GM18858 (cell line): ENCODE data around the gene CLEC16A.

Source experiments
- ATAC-seq: cut with Tn5 transposase; IDR thresholded peaks from one replicate; pipeline ENCODE4 v1.9.1; 2021; ENCODE audit not compliant: unreplicated experiment

Gene CLEC16A

DNA sequence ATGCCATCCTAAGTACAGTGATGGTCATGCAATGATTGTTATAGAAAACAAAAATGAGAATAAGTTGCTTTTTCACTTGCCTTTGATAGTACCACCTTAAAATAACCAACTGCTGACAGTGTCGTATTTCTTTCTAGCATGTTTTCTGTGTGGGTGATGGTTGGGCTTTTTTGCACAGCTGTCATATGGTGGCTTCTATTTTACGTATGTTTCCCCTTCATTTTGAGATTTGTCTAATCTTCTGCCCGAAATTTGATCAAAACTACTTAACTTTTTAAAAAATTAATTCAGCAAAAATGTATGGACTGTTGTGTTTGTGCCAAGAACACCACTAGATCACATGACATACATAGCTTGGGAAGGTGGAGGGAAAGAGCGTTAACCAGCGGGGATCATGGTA is 90.7 kb downstream of the CLEC16A start:
- ATAC-seq: no peak

DNA sequence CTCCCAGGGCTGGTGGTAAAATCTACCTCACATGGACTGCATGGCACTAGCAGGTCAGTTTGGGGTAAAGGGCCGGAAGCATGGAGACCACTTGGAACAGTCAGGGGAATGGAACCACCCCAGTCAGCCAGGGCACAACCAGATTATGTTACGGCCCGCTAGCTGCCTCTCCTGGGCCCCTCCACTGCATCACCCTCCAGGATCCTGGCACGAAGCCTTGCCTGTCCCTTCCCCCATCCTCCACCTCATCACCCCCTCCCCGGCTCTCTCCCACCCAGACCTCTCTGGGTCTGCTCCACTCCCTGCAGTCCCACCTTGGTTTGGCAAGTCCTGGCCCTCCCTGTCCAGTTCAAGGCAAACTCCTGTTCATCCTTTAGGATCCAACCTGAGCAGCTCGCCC is 91.7 kb downstream of the CLEC16A start:
- ATAC-seq: no peak

GRCh38 chr16:11036868-11037410 is 92.6 kb downstream of the CLEC16A start:
- no peak for ATAC-seq

DNA sequence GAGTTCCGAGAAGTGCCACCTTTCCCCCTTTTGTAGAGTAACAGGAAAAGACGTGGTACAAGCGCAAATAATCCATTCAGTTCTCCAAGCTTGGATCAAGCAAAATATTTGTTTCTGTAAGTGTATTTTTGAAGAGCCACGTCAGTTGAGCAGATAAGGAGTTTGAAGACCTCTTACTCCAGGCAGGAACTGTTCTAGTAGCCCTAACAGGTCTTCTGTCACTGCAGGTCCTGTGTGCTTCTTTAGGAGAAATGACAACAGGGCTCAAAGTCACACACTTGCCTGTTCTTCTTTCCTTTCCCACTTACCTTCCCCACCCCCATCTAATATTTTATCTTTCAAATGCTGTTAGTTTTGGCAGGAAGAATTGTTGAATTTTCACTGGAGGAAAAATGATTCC is 93.9 kb downstream of the CLEC16A start:
- no peak for ATAC-seq

DNA sequence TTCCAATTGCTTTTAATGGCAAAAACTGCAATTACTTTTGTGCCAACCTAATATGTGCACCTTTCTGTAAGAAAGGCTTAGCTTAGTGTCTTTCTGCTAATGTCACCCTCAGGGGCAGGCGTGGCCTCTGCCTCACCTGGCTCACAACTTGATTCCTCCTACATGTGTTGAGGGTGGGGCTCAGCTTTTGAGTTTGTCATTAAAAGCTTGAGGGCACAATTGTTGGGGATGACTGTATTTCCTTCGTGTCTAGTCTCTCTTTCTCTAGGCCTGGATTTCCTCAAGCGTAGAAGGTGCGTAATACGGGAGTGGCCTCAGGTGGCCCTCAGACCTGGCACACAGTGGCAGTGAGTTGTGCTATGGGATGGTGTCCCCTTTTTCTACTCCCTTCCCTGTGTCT is 94.4 kb downstream of the CLEC16A start:
- ATAC-seq: no peak

- no peak for ATAC-seq
Measured at GRCh38 chr16:11039726-11040125, 95.4 kb downstream of the CLEC16A start.

DNA sequence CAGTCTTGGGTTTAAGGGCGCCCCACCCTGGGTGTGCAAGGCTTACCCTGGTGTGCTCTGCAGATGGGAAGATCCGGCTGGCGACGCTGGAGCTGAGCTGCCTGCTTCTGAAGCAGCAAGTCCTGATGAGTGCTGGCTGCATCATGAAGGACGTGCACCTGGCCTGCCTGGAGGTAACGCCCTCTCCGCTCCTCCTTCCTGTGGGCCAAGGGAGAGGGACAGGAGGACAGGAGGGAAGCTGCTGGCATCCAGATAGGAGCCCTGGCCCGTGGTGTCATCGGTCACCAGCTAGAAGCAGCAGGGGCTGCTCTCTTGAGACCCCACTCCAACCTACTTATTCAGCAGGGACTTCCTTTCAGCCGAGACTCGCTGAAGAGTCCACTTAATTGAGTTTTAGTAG is 97.8 kb downstream of the CLEC16A start:
- ATAC-seq: no peak

DNA sequence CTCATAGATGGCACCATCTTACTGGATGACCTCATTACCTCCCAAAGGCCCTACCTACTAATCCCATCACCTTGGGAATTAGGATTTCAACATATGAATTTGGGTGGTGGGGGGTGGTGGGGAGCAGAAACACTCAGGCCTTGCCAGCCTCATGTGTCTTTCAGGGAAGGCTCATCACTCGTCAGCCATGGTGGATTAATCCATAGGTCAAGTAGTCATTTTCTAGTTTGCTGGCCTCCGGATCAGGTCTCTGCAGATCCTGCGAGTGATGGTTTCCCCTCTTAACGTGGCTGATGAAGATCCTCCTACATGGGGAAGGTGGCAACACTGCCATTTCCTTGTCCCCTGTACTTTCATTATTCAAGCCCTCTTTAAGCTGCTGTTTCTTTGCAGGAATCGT is 101.1 kb downstream of the CLEC16A start:
- no peak for ATAC-seq

- ATAC-seq: no peak
Measured at GRCh38 chr16:11045846-11046245, 101.5 kb downstream of the CLEC16A start.

DNA sequence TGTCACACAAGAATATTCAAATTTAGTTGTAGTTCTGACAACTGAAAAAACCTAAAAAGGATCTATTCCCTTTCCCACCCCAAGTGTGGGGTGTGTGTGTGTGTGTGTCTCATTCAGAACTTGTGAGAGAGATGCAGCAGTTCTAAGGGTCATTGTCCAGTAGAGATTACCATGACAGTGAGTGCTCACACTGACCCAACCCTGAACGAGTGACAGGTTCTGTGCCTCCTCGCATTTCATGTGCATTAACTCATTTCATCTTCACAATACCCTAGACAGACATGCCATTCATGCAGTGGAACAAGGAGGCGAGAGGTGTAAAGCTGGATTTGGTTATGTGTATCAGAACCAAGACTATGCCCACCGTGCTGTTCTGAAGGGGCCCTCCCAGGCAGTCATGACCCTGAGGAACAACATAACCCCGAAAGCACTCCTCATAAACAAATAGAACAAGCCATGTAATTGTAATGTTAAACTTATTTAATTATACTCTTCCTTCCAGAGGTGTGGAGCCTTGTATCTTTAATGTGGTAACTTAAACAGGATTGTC is 102.1 kb downstream of the CLEC16A start:
- ATAC-seq: no peak

DNA sequence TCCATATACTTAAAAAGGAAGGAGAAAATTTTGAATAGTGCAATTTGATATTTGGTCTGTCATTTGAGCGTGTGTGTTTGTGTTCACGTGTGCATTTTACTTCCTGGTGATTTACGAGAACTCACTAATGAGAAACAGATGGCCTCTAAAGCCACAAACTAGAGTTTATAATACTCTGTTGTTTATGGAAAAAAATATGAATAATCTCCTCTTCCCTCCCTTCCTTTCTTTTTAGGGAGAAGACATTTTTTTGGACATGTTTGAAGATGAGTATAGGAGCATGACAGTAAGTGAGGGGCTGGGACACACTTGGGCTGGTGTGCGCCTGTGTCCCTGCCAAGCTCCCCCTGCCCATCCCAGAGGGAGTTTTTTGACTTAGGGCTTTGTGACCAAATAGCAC is 102.7 kb downstream of the CLEC16A start:
- ATAC-seq: no peak

DNA sequence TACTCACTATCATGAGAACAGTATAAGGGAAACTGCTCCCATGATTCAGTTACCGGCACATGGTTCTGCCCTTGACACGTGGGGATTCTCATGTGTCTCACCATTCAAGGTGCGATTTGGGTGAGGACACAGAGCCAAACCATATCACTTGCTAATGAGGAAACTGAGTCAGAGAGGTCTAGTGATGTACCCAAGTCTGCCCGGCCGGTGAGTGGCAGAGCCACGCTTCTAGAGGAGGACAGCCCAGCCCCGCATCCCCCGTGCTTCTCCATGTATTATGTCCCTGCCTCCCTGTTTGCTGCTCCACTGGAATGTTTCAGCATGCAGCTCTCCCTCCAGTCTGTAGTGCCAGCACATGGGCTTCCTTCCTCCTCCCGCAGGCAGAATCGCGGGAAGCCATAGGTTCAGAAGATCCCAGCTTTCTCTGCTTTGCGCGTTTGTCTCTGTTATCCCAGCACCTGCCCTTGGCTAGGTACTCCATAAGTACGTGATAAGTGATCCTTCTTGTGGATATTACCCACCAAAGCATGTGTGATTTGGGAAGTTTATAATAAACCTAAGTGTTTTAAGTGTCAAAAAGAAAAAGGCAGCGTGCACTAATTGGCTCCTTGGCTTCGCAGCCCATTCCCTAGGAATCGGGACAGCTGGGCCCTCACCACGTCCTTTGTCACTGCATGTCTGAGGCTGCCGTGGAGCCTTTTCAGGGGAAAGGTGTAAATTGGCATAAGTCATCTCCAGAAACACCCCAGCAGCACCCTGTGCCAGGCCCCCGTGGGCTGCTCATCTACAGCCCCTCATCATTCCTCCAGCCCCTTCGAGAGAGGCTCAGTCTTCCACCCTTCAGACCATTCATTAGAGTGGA is 103.8 kb downstream of the CLEC16A start:
- ATAC-seq: no peak

GRCh38 chr16:11049396-11050059 is 105.2 kb downstream of the CLEC16A start:
- no peak for ATAC-seq

- ATAC-seq: no peak
Measured at GRCh38 chr16:11050536-11050935, 106.2 kb downstream of the CLEC16A start.

GRCh38 chr16:11050944-11051343 is 106.6 kb downstream of the CLEC16A start:
- ATAC-seq: no peak

- no peak for ATAC-seq
Measured at GRCh38 chr16:11051430-11051829, 107.1 kb downstream of the CLEC16A start.

DNA sequence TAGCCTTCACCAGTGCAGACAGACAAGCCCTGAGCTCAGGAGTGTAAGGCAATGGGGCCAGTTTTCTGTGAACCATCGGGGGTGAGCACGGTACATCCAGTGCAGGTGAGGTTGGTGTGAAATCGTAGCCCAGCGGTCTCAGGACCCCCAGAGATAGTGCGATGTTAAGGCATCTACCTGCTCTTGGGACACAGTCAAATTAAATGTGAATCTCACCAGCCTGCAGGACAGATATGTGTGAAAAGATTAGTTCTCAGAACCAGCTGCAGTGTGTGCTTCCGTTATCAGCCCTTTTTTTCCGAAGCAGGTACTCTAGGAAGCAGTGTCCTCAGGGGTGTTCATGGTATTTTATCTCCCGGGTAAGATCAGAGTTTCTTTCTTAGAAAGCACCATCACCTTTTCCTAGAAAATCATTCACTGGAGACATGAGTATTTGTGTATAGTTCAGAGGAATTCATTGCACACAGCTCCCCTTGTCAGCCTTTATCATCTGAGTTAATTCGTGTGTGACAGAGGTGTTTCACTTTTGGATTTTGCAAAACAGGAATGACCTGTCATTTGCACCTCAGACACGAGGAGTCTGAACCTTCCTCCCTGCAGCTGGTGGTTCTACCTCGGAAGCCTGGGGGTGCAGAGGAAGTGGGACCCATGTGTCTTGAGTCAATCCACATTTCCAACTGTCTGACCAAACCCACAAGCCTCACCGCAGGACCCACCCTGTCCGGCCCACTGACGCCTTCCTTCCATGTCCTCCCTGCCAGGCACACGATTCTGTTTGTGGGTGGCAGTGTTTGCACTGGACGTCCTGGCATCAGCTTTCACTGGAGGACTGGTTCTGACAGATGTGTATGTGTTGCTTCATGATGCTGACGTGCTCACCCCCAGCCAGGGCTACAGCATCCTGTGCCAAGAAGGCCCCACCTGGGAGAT is 107.8 kb downstream of the CLEC16A start:
- peak; percentile 70 for ATAC-seq

GRCh38 chr16:11053916-11054460 is 109.6 kb downstream of the CLEC16A start:
- ATAC-seq: no peak

DNA sequence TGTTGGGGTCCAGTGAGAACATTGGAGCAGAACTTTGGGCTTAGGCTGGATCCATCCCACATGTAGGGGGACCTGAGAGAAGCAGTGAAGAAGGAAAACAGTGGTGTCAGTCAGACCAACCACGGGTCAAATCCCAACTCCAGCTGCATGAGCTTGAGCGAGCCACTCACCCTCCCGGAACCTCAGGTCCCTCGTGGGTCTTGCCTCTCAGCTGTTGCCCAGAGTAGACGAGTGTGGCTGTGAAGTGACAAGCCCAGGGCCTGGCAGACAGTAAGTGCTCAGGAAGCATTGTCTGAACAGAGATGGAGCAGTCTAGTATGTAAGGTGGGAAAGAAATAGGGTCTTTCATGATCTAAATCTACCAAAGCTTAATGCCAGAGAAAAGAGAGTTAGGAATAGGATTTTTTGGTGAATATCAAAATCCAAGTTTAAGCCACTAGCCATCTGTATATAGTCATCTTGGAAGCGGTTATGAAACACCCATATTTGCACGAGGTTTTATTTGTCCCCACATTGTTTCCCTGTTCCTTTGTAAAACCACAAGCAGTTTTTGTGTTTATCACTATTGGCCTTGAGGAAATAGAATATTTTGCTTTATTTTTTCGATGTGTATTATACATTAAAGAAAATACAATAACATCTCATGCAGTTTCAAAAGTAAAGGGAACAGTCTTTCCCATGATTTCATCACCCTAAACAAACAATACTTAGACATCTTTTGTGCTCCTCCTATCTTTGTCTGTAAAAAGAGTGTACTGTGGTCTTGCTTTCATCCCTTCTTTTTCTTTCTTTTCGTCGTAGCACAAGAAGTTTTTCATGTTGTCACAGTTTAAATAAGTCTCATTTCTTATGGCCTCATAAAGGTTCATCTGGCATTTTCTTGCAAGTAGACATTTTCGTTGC is 112.0 kb downstream of the CLEC16A start:
- no peak for ATAC-seq
